ENCODE measurements around the gene NUDCD3. TPM values are rescaled to one million over a fixed set of nuclear protein-coding genes. Genes with fewer than 3 reads are reported as not detected.

NUDCD3 gene
- total RNA-seq, 4 donors from 2014 or later = 44.9 to 92.4 (median 73.0) TPM

DNA sequence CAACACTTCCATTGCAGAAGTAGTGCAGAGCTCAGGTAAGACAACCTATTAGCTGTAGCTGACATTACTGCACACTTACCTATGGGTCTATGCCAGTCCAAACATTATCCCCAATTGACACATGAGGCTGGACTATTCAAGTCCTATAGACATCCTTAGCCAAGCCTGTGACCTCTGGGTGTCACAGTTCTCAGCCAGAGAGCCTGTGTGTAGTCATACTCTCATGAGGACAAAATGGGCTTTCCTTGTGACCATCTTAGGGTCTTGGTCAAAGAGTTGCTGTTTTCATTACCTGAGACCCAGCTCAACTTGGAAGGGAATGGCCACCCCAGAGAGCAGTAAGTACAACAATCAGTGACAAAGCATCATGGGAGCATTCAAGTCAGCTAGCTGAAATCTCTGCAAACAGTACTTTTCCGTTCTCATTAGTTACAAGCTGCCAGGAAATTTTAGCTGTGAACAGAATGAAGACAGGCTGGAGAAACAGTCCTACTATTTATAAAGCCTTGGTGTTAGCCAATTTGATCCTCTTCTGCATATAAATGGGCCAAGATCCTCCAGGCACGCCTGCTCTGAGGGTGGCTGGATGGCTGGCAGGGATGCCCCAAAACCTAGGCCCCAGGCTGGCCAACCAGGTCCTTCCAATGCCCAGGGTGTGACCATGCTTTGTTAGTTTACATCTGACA is 44.3 kb downstream of the NUDCD3 start:
- 44% methylated on average over 2 of the region's 2 CpGs for WGBS
- intact Hi-C loops (cut with DNase I) = no loop called here
- Histone ChIP-seq H3K4me1 (peaks cover 44 to 71% (median 66%) of the 10 kb centered on the region in 4 donors), H3K27ac (replicated peaks in 1 of 4) (peak overlapping the region; percentile 44 to 77 (median 65)), H3K4me3 (no peak overlapping the region), H3K27me3 (no peaks in the 10 kb centered on the region), H3K36me3 (peaks cover 0 to 7% (median 2%) of the 10 kb centered on the region in 4 donors), H3K9me3 (no peaks in the 10 kb centered on the region)
- DNase-seq (ENCODE audit: extremely low spot score) = no peak
- no peak for TF ChIP-seq POLR2A (IDR thresholded peaks at IDR 0.05; ENCODE audit: low read depth)
- peak in 1 of 2 donors; percentile 58 for TF ChIP-seq POLR2AphosphoS5 (IDR thresholded peaks at IDR 0.05)

DNA sequence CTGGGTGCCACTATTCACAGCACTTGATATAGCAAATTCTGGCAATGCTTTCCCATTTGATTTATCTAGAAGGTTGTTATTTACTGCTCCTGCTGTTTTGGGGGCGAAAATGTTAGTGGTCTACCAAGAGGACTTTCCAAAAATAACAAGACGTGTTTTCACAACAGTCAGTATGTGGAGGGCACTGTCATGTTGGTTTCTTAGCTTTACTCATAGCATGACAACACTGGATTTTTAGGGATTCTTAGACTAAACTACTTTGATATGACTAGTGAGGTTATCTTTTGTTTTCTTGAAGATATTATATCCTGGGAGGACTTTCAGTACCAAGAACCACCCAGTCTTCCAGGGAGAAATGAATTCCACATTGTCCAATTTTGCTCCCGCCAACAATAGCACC is 49.4 kb downstream of the NUDCD3 start:
- WGBS = 96% methylated on average over 3 of the region's 3 CpGs
- DNase-seq (ENCODE audit: extremely low spot score) = no peak
- no peak overlapping the region for H3K27ac ChIP-seq (replicated peaks in 1 of 4)

DNA sequence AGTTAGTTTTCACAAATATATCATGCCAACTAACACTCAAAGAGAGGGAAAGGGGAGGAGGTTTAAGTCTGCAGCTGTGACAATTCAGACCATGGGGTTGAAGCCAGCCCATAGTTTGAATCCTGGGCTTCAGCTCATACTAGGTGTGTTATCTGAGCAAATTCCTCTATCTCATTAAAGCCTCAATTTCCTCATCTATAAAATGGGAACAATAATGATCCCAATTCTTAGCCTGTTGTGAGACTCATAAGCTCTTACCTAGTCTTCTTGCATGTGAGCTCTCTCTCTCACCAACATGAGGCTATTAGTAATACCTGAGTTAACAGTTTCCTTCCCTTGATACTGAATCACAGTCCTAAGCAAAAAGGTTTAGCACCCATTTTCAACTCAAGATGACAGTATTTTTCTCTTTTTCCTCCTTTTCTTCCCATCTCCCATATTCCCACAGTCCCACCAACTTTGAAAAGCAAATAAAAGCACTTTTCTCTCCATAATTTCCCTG is 49.8 kb downstream of the NUDCD3 start:
- Histone ChIP-seq H3K4me3 (no peak overlapping the region), H3K9me3 (no peaks in the 10 kb centered on the region), H3K27ac (replicated peaks in 1 of 4) (no peak overlapping the region), H3K36me3 (no peaks in the 10 kb centered on the region), H3K27me3 (no peaks in the 10 kb centered on the region), H3K4me1 (peaks cover 19 to 50% (median 30%) of the 10 kb centered on the region in 4 donors)
- DNase-seq (ENCODE audit: extremely low spot score) = no peak
- intact Hi-C loops (cut with DNase I) = no loop called here
- TF ChIP-seq, protein P1, sequence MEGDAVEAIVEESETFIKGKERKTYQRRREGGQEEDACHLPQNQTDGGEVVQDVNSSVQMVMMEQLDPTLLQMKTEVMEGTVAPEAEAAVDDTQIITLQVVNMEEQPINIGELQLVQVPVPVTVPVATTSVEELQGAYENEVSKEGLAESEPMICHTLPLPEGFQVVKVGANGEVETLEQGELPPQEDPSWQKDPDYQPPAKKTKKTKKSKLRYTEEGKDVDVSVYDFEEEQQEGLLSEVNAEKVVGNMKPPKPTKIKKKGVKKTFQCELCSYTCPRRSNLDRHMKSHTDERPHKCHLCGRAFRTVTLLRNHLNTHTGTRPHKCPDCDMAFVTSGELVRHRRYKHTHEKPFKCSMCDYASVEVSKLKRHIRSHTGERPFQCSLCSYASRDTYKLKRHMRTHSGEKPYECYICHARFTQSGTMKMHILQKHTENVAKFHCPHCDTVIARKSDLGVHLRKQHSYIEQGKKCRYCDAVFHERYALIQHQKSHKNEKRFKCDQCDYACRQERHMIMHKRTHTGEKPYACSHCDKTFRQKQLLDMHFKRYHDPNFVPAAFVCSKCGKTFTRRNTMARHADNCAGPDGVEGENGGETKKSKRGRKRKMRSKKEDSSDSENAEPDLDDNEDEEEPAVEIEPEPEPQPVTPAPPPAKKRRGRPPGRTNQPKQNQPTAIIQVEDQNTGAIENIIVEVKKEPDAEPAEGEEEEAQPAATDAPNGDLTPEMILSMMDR (IDR thresholded peaks at IDR 0.05) = no peak
- TF ChIP-seq POLR2A (IDR thresholded peaks at IDR 0.05; ENCODE audit: low read depth) (no peak), POLR2AphosphoS5 (IDR thresholded peaks at IDR 0.05) (no peak), EP300 (IDR thresholded peaks at IDR 0.05) (no peak)

More for the DNA sequence above, 49.4 kb downstream of the NUDCD3 start:
- intact Hi-C loops (cut with DNase I) = no loop called here
- H3K4me1 ChIP-seq = peaks cover 23 to 55% (median 34%) of the 10 kb centered on the region in 4 donors
- H3K27me3 ChIP-seq = no peaks in the 10 kb centered on the region
- no peak for TF ChIP-seq EP300 (IDR thresholded peaks at IDR 0.05)
- H3K9me3 ChIP-seq = no peaks in the 10 kb centered on the region
- no peak overlapping the region for H3K4me3 ChIP-seq
- no peaks in the 10 kb centered on the region for H3K36me3 ChIP-seq

DNA sequence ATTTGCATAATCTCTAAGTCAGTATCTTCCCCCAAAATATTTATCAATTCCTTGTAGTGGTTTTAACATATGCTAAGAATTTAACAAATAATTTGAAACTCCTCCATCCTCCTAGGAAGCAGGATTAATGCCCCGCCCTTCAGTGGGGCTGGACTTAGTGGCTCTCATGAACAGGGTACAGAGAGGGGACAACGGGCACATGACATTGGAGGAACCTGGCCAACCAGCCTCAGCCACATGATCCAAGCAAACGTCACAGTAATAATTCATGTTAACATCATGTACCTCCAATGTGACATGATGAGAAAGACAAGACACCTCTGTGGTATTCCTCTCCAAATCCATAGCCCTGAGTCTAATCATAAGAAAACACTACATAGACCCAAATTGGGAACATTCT is 50.5 kb downstream of the NUDCD3 start:
- WGBS = 72% methylated on average over 3 of the region's 3 CpGs
- H3K27me3 ChIP-seq = no peaks in the 10 kb centered on the region
- no peak overlapping the region for H3K27ac ChIP-seq (replicated peaks in 1 of 4)
- peaks cover 11 to 43% (median 23%) of the 10 kb centered on the region in 4 donors for H3K4me1 ChIP-seq
- no peak for DNase-seq (ENCODE audit: extremely low spot score)
- H3K9me3 ChIP-seq = no peaks in the 10 kb centered on the region
- no peak overlapping the region for H3K4me3 ChIP-seq
- no peak for TF ChIP-seq POLR2AphosphoS5 (IDR thresholded peaks at IDR 0.05)
- TF ChIP-seq, protein P1 (IDR thresholded peaks at IDR 0.05) = no peak
- intact Hi-C loops (cut with DNase I) = no loop called here
- no peaks in the 10 kb centered on the region for H3K36me3 ChIP-seq

DNA sequence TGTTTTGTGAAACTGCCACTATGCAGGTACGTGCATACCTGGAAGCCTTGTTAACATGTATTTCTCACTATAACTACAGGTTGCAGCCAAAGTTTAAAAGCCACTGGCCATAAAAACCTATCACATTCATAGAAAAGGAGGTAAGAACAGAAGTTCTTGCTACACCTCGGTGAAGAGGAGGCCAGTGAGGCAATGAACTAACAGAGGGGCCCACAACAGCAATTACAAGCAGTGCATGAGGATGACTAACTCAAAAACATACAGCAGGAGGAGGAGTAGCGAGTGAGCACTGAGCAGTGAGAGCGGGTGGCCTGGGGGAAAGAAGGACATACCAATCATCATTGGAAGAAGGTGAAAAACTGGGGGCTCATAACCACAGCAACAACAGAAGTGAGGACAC is 51.6 kb downstream of the NUDCD3 start:
- no peak for DNase-seq (ENCODE audit: extremely low spot score)
- 94% methylated on average over 4 of the region's 4 CpGs for WGBS
- intact Hi-C loops (cut with DNase I) = no loop called here
- no peak for TF ChIP-seq EP300 (IDR thresholded peaks at IDR 0.05)
- TF ChIP-seq, protein P1 (IDR thresholded peaks at IDR 0.05) = no peak
- no peak for TF ChIP-seq POLR2AphosphoS5 (IDR thresholded peaks at IDR 0.05)
- no peak for TF ChIP-seq POLR2A (IDR thresholded peaks at IDR 0.05; ENCODE audit: low read depth)
- Histone ChIP-seq H3K27me3 (no peaks in the 10 kb centered on the region), H3K4me3 (no peak overlapping the region), H3K27ac (replicated peaks in 1 of 4) (no peak overlapping the region), H3K36me3 (no peaks in the 10 kb centered on the region), H3K4me1 (peaks cover 13 to 41% (median 23%) of the 10 kb centered on the region in 4 donors), H3K9me3 (no peaks in the 10 kb centered on the region)

All from esophagus muscularis mucosa (tissue), 4 donors.